HepG2 (cell line): ENCODE results near the gene SLC25A19.

Source experiments
- ATF2 ChIP-seq: sonication (generic); formaldehyde crosslinking; IDR thresholded peaks from 2 replicates; pipeline ENCODE4 v1.4.0; 2020; ENCODE audit warnings: missing genetic modification reagents
- CTCF ChIP-seq: sonication (generic); formaldehyde crosslinking; IDR thresholded peaks from 2 replicates; pipeline ENCODE4 v1.5.0; 2020; ENCODE audit warnings: mild to moderate bottlenecking, missing genetic modification reagents, moderate library complexity
- KDM5A ChIP-seq: fragments of 200-600 bp; sonication (generic); IDR thresholded peaks from 2 replicates; pipeline ENCODE4 v1.7.0; 2018; ENCODE audit warnings: antibody characterized with exemption, mild to moderate bottlenecking, low read length, borderline replicate concordance
- KLF13 ChIP-seq: sonication (generic); formaldehyde crosslinking; IDR thresholded peaks from 2 replicates; pipeline ENCODE4 v1.4.0; 2020; ENCODE audit warnings: mild to moderate bottlenecking, missing genetic modification reagents
- NFYC ChIP-seq: IDR thresholded peaks from 2 replicates; pipeline ENCODE4 v1.6.1; 2016; ENCODE audit warnings: missing genetic modification reagents, missing compliant biosample characterization
- NR2F1 ChIP-seq, 2 experiments: fragments of 450-650 bp in 1 of 2; formaldehyde crosslinking in 1 of 2; IDR thresholded peaks; 2 replicates each; pipeline versions ENCODE4 v1.5.0 to v1.6.1; 2016 to 2020; ENCODE audit warnings: mild to moderate bottlenecking in 1 of 2, missing compliant biosample characterization in 1 of 2, missing genetic modification reagents in 1 of 2, moderate library complexity in 1 of 2
- PHB2 ChIP-seq: fragments of 450-650 bp; IDR thresholded peaks from 2 replicates; pipeline ENCODE4 v1.6.1; 2018; ENCODE audit not compliant: partially characterized antibody
- STAT6 ChIP-seq: sonication (generic); formaldehyde crosslinking; IDR thresholded peaks from 2 replicates; pipeline ENCODE4 v1.4.0; 2020; ENCODE audit warnings: missing genetic modification reagents, mild to moderate bottlenecking, borderline replicate concordance
- TAF1 ChIP-seq: sonication (generic); formaldehyde crosslinking; IDR thresholded peaks from 2 replicates; pipeline ENCODE4 v1.4.0; 2020; ENCODE audit warnings: missing genetic modification reagents
- TCF7L2 ChIP-seq: IDR thresholded peaks from 2 replicates; pipeline ENCODE4 v1.6.1; 2011; ENCODE audit warnings: mild to moderate bottlenecking, low read depth, low read length, moderate library complexity
- ZBTB4 ChIP-seq: sonication (generic); formaldehyde crosslinking; IDR thresholded peaks from 2 replicates; pipeline ENCODE4 v1.4.0; 2020; ENCODE audit warnings: missing genetic modification reagents, mild to moderate bottlenecking, borderline replicate concordance
- ZNF225 ChIP-seq: sonication (generic); formaldehyde crosslinking; IDR thresholded peaks from 2 replicates; pipeline ENCODE4 v1.4.0; 2020; ENCODE audit warnings: mild to moderate bottlenecking, missing genetic modification reagents

- TF ChIP-seq ZBTB4, result no peak
- no peak for TF ChIP-seq ATF2 (CRISPR knock-in tag)
- TF ChIP-seq KDM5A, result no peak
- TF ChIP-seq ZNF225 (CRISPR knock-in tag), result no peak
- TF ChIP-seq STAT6, result no peak
- TF ChIP-seq TAF1 (CRISPR knock-in tag), result no peak
- no peak for TF ChIP-seq CTCF (CRISPR knock-in tag)
- no peak for TF ChIP-seq PHB2
- no peak for TF ChIP-seq KLF13
- no peak for TF ChIP-seq NFYC (CRISPR knock-in tag)
- no peak for TF ChIP-seq NR2F1 (CRISPR knock-in tag; IDR thresholded peaks at IDR 0.05)
- no peak for TF ChIP-seq TCF7L2
Measured at GRCh38 chr17:75325348-75325747, 36.1 kb upstream of the SLC25A19 start.
